CD4-positive, alpha-beta T cell (primary cell): Measurements from ENCODE around the gene CFAP57. TPM values are rescaled to one million over a fixed set of nuclear protein-coding genes. Genes with fewer than 3 reads are reported as not detected.

Experiments
- ATAC-seq: fragments of 200-7000 bp; cut with Tn5 transposase; one replicate; pipeline ENCODE4 v1.10.0; 2022; ENCODE audit warnings: mild to moderate bottlenecking; ENCODE audit not compliant: poor library complexity
- CTCF ChIA-PET: fragments of 350-600 bp; sonication (Branson Sonifier 250); formaldehyde crosslinking; loops from one replicate; lab custom pipeline; 2021; ENCODE audit warnings: antibody characterized with exemption, inconsistent platforms; lab: Charles Lee
- POLR2A ChIA-PET: fragments of 350-600 bp; sonication (Branson Sonifier 250); formaldehyde crosslinking; loops from one replicate; lab custom pipeline; 2021; ENCODE audit warnings: antibody characterized with exemption, inconsistent platforms; lab: Charles Lee
- DNase-seq, 14 experiments: peaks; one replicate each; pipeline ENCODE4 v3.0.0-alpha.2; 2013 to 2020; ENCODE audit warnings: mixed read lengths in 2 of 14
- H3K27ac ChIP-seq, 2 donors: one replicate each; pipeline versions ENCODE4 v1.5.1 to v1.7.0; 2013; ENCODE audit warnings: low read length in 2 of 2, low read depth in 1 of 2, mild to moderate bottlenecking in 1 of 2
- H3K27me3 ChIP-seq, 2 experiments: 1 replicate in 1 of 2; 2 replicates in 1 of 2; pipeline versions ENCODE4 v1.6.1 to v1.7.0; 2013; ENCODE audit warnings: low read length in 2 of 2, control low read depth in 1 of 2, mild to moderate bottlenecking in 1 of 2, moderate library complexity in 1 of 2; ENCODE audit not compliant: insufficient read depth in 2 of 2, control insufficient read depth in 1 of 2
- H3K36me3 ChIP-seq: one replicate; pipeline ENCODE4 v1.6.1; 2013; ENCODE audit warnings: low read length, control low read depth; ENCODE audit not compliant: insufficient read depth
- H3K4me1 ChIP-seq: one replicate; pipeline ENCODE4 v1.6.1; 2013; ENCODE audit warnings: low read length, control low read depth; ENCODE audit not compliant: insufficient read depth
- H3K4me3 ChIP-seq: one replicate; pipeline ENCODE4 v1.5.1; 2013; ENCODE audit warnings: mild to moderate bottlenecking, low read length, moderate library complexity
- H3K9me3 ChIP-seq, 2 experiments: 1 replicate in 1 of 2; 2 replicates in 1 of 2; pipeline versions ENCODE4 v1.6.1 to v1.7.0; 2013; ENCODE audit warnings: low read length in 2 of 2, mild to moderate bottlenecking in 2 of 2, control low read depth in 1 of 2, moderate library complexity in 1 of 2; ENCODE audit not compliant: control insufficient read depth in 1 of 2, insufficient read depth in 1 of 2
- H3K27ac Mint-ChIP-seq: one replicate; pipeline ENCODE4 v1.8.0; 2020; ENCODE audit warnings: mixed read lengths
- H3K27me3 Mint-ChIP-seq: one replicate; pipeline ENCODE4 v1.8.0; 2021; ENCODE audit warnings: mixed read lengths
- H3K36me3 Mint-ChIP-seq: one replicate; pipeline ENCODE4 v1.8.0; 2021; ENCODE audit warnings: low read depth, mixed read lengths
- H3K4me1 Mint-ChIP-seq: one replicate; pipeline ENCODE4 v1.8.0; 2021; ENCODE audit warnings: low read depth, mixed read lengths
- H3K4me3 Mint-ChIP-seq: one replicate; pipeline ENCODE4 v1.8.0; 2020; ENCODE audit warnings: mild to moderate bottlenecking, mixed read lengths
- H3K9me3 Mint-ChIP-seq: one replicate; pipeline ENCODE4 v1.8.0; 2020; ENCODE audit warnings: mixed read lengths
- intact Hi-C, 2 experiments: fragments of 100-400 bp; cut with DNase I in 1 of 2; cut with micrococcal nuclease in 1 of 2; formaldehyde crosslinking; loops; one replicate each; pipeline versions ENCODE4 v1.15.1 to v1.9.0; 2023 to 2025; cut with DNase I, micrococcal nuclease
- total RNA-seq, 174 experiments: library from RNA in 2 of 174; stranded (reverse) in 2 of 174; gene quantifications; one replicate each; pipeline ENCODE4 v1.2.3 and lab custom pipeline; 2021 to 2026
- TF ChIP-seq, protein P1 (sequence below): fragments of 200-600 bp; IDR thresholded peaks from one replicate; pipeline ENCODE4 v1.8.0; 2022; ENCODE audit warnings: antibody characterized with exemption, mild to moderate bottlenecking

Gene CFAP57
- total RNA-seq, 2 experiments from 2014 or later, result not detected

DNA sequence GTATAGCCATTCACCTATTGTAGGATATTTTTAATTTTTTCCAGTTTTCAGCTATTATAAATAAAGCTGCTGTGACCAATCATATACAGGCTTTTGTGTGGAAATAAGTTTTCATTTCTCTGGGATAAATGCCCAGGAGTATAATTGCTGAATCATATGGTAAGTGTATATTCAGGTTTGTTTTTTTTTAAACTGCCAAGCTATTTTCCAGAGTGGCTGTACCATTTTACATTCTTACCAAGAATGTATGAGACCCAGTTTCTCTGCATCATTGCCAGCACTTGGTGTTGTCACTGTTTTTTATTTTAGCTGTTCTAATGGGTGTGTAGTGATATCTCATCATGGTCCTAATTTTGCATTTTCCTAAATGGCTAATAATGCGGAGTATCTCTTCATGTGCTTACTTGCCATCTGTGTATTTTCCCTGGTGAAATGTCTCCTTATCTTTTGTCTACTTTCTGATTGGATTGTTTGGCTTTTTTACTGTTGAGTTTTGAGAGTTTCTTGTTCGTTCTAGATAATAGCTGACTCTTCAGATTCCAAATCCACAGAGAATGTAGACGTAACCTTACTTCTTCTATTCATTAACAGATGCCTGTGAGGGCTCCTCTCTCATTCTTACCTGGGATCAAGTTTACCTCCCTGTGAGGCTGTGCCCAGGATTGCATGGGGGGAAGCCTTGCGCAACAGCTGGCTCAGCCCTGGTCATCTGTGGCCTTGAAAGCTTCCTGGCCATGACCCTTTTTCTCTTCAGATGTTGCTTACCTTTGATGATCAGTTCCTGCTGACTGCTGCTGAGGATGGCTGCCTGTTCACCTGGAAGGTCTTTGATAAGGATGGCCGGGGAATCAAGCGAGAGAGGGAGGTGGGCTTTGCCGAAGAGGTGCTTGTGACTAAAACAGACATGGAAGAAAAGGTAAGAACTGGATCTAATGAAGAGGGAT is 42.6 kb downstream of the CFAP57 start:
- Histone ChIP-seq H3K4me3 (no peak overlapping the region), H3K27me3 (no peaks in the 10 kb centered on the region), H3K4me1 (no peaks in the 10 kb centered on the region), H3K9me3 (no peaks in the 10 kb centered on the region), H3K27ac (no peak overlapping the region), H3K36me3 (no peaks in the 10 kb centered on the region)
- no peak for ATAC-seq
- Mint-ChIP-seq H3K27me3 (peaks cover 9% of the 10 kb centered on the region), H3K36me3 (no peaks in the 10 kb centered on the region), H3K4me3 (no peak overlapping the region), H3K4me1 (no peaks in the 10 kb centered on the region), H3K9me3 (no peaks in the 10 kb centered on the region), H3K27ac (no peak overlapping the region)
- intact Hi-C loops, result no loop called here
- POLR2A ChIA-PET, result no interaction called here
- DNase-seq, result no peak
- CTCF ChIA-PET, result interaction anchor here (0.6 kb wide), 2 partner anchors 23 to 309 kb away, joined by 3 read pairs; no protein-coding TSS in a partner anchor
- TF ChIP-seq, protein P1, sequence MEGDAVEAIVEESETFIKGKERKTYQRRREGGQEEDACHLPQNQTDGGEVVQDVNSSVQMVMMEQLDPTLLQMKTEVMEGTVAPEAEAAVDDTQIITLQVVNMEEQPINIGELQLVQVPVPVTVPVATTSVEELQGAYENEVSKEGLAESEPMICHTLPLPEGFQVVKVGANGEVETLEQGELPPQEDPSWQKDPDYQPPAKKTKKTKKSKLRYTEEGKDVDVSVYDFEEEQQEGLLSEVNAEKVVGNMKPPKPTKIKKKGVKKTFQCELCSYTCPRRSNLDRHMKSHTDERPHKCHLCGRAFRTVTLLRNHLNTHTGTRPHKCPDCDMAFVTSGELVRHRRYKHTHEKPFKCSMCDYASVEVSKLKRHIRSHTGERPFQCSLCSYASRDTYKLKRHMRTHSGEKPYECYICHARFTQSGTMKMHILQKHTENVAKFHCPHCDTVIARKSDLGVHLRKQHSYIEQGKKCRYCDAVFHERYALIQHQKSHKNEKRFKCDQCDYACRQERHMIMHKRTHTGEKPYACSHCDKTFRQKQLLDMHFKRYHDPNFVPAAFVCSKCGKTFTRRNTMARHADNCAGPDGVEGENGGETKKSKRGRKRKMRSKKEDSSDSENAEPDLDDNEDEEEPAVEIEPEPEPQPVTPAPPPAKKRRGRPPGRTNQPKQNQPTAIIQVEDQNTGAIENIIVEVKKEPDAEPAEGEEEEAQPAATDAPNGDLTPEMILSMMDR, result no peak

GRCh38 chr1:43217747-43218146 is 45.6 kb downstream of the CFAP57 start:
- Histone ChIP-seq H3K27ac (no peak overlapping the region), H3K9me3 (no peaks in the 10 kb centered on the region), H3K4me3 (no peak overlapping the region), H3K27me3 (no peaks in the 10 kb centered on the region), H3K4me1 (no peaks in the 10 kb centered on the region), H3K36me3 (no peaks in the 10 kb centered on the region)
- H3K36me3 Mint-ChIP-seq, result no peaks in the 10 kb centered on the region
- CTCF ChIA-PET, result interaction anchor here (1.6 kb wide), 1 partner anchor 9 kb away, joined by 6 read pairs; no protein-coding TSS in a partner anchor
- POLR2A ChIA-PET, result no interaction called here
- peaks cover 9% of the 10 kb centered on the region for H3K27me3 Mint-ChIP-seq
- peaks cover 9% of the 10 kb centered on the region for H3K4me1 Mint-ChIP-seq
- ATAC-seq (no peak), DNase-seq (no peak)
- TF ChIP-seq, protein P1, result no peak
- no peaks in the 10 kb centered on the region for H3K9me3 Mint-ChIP-seq
- H3K27ac Mint-ChIP-seq, result no peak overlapping the region
- H3K4me3 Mint-ChIP-seq, result no peak overlapping the region
- intact Hi-C loops, result no loop called here

DNA sequence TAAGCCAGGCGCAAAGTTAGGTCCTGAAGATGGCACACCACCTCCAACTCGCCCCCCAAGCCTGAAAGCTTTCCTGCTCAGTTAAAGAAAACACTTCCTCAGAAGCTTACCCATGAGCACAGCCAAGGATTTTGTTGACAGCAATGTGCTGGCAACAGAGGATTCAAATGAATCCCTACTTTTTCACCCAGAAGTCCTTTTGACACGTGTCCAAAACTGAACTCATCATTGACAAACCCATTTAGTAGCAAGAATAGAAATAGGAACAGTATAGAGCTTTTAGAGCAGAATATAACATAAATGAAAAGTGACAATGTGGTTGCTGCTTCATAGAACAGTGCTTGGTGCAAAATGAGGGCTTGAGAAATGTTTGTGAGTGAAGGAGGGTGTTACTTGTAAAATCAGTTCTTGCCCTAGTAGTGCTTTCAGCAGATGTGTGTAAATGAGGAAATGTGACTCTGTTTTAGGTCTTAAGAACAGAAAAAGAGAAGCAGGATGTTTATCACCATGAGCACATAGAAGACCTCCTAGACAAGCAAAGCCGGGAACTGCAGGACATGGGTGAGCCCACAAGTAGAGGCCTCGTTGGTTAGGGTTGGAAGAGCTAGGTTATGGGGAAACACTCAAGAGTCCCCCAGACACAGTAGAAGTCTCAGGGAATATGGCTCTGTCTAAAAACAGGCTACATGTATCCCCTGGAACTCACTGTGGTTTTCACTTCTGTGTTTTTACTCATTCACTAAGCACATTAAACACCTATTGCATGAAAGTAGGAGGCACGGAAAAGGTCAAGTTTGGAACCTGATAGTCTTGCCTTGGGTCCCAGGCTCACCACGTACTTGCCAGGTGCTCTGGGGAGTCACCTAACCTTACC is 49.0 kb downstream of the CFAP57 start:
- Histone ChIP-seq H3K36me3 (no peaks in the 10 kb centered on the region), H3K27ac (no peak overlapping the region), H3K27me3 (no peaks in the 10 kb centered on the region), H3K4me3 (no peak overlapping the region), H3K4me1 (no peaks in the 10 kb centered on the region), H3K9me3 (no peaks in the 10 kb centered on the region)
- ChIA-PET CTCF (no interaction called here), POLR2A (no interaction called here)
- H3K4me3 Mint-ChIP-seq, result no peak overlapping the region
- no peaks in the 10 kb centered on the region for H3K36me3 Mint-ChIP-seq
- DNase-seq (no peak), ATAC-seq (no peak)
- intact Hi-C loops, result loop anchor here in 1 of 2 experiments (10.0 kb wide), 1 partner anchor 714 kb away; the partner anchor contains the start of gene ARTN
- peaks cover 9% of the 10 kb centered on the region for H3K4me1 Mint-ChIP-seq
- peak overlapping the region; percentile 8 for H3K27ac Mint-ChIP-seq
- no peaks in the 10 kb centered on the region for H3K27me3 Mint-ChIP-seq
- H3K9me3 Mint-ChIP-seq, result no peaks in the 10 kb centered on the region
- TF ChIP-seq, protein P1, result no peak
